Measurements from ENCODE around the gene ALDH1L1. TPM values are rescaled to one million over a fixed set of nuclear protein-coding genes. Genes with fewer than 3 reads are reported as not detected.

Gene ALDH1L1
- total RNA-seq, 1 experiment from 2014 or later = not detected

DNA sequence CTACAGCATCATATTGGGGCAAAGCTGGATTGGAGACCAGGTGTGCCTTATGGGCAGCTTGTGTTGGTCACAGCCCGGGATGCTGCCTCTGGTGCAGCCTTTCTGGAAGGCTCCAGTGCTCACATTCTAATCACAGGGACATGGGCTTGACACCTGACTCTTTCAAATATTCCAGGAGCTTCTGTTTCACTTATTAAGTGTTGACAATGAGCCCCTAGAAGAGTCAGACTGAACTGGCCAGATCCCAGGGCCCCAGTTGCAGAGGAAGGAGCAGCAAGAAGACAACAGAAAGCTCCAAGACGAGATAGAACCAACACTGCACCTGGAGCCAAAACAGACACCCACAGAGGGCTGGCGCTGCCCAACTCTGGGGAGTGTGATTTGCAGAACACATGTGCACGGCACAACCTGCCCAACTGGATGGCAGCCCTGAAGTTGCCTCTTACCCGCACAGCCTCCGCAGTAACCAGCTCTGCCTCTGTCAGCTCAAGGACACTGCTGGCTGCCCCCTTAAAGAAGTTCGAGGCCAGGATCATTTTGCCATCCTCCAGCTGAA, 30.3 kb downstream of the ALDH1L1 start:
- Histone ChIP-seq H3K9me3 (ENCODE audit: low read length) (no peaks in the 10 kb centered on the region), H2AFZ (ENCODE audit: low read length) (no peak overlapping the region), H3K9me2 (replicated peaks; ENCODE audit: low read length) (no peaks in the 10 kb centered on the region), H3K79me2 (ENCODE audit: low read length) (no peaks in the 10 kb centered on the region), H3K27me3 (ENCODE audit: low read length) (peaks cover 4% of the 10 kb centered on the region; the same call in 1 of the 2 replicates), H3K27ac (ENCODE audit: low read length) (no peak overlapping the region), H4K20me1 (ENCODE audit: low read length) (no peaks in the 10 kb centered on the region), H3K4me2 (ENCODE audit: low read length) (no peak overlapping the region), H3K4me1 (ENCODE audit: insufficient read depth, low read length) (no peaks in the 10 kb centered on the region), H3K9ac (ENCODE audit: low read length) (no peak overlapping the region), H3F3A (ENCODE audit: low read length, unreplicated experiment) (no peaks in the 10 kb centered on the region), H3K36me3 (ENCODE audit: low read depth, low read length) (no peaks in the 10 kb centered on the region), H3K4me3 (ENCODE audit: low read length) (no peak overlapping the region)
- CTCF ChIA-PET = no interaction called here
- DNase-seq (no peak), ATAC-seq (no peak)
- TF ChIP-seq EZH2 (IDR thresholded peaks at IDR 0.05; ENCODE audit: low read length, unreplicated experiment) = no peak
- TF ChIP-seq EZH2phosphoT487 (IDR thresholded peaks at IDR 0.05; ENCODE audit: borderline replicate concordance, low read length) = no peak
- TF ChIP-seq, protein P1, sequence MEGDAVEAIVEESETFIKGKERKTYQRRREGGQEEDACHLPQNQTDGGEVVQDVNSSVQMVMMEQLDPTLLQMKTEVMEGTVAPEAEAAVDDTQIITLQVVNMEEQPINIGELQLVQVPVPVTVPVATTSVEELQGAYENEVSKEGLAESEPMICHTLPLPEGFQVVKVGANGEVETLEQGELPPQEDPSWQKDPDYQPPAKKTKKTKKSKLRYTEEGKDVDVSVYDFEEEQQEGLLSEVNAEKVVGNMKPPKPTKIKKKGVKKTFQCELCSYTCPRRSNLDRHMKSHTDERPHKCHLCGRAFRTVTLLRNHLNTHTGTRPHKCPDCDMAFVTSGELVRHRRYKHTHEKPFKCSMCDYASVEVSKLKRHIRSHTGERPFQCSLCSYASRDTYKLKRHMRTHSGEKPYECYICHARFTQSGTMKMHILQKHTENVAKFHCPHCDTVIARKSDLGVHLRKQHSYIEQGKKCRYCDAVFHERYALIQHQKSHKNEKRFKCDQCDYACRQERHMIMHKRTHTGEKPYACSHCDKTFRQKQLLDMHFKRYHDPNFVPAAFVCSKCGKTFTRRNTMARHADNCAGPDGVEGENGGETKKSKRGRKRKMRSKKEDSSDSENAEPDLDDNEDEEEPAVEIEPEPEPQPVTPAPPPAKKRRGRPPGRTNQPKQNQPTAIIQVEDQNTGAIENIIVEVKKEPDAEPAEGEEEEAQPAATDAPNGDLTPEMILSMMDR (conservative IDR thresholded peaks at IDR 0.05; ENCODE audit: low read depth, low read length) = no peak
- POLR2A ChIA-PET (ENCODE audit: unreplicated experiment) = no interaction called here
- intact Hi-C loops (cut with micrococcal nuclease) = no loop called here
- BruUV-seq (replicated peaks) = no TSS peak

DNA sequence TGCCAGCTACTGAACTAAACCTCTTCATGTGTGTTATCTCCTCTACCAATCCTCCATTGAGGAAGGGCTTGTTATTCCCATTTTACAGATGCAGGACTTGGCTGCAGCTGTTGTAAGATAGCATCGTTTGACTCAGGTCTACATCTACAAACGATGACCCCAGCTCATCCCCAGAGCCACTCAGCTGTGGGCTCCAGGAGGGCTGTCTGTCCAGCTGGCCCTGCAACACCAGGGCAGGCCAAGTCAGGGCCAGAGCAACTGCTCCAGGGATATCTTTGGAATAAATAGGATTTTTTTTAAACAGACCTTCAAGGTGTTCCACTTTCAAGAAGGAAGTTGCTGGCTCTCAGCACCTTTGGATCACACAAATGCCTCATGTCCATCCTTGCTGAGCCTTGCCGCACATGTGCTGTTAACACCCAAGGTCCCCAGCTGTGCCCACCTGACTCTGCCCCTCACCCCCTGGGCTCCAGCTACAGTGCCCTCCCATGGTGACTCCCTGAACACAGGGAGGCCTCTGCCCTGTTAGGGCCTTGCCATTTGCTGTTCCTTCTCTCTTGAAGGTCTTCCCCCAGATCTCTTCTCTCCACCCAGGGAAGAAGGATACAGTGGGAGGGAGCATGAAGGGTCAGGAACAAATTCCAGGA, 31.0 kb downstream of the ALDH1L1 start:
- Histone ChIP-seq H3F3A (ENCODE audit: low read length, unreplicated experiment) (no peaks in the 10 kb centered on the region), H3K79me2 (ENCODE audit: low read length) (no peaks in the 10 kb centered on the region), H3K27ac (ENCODE audit: low read length) (no peak overlapping the region), H3K9me2 (replicated peaks; ENCODE audit: low read length) (no peaks in the 10 kb centered on the region), H3K4me2 (ENCODE audit: low read length) (no peak overlapping the region), H3K9me3 (ENCODE audit: low read length) (no peaks in the 10 kb centered on the region), H3K9ac (ENCODE audit: low read length) (no peak overlapping the region), H3K4me1 (ENCODE audit: insufficient read depth, low read length) (no peaks in the 10 kb centered on the region), H3K27me3 (ENCODE audit: low read length) (peaks cover 10% of the 10 kb centered on the region; the same call in 1 of the 2 replicates), H2AFZ (ENCODE audit: low read length) (no peak overlapping the region), H3K36me3 (ENCODE audit: low read depth, low read length) (no peaks in the 10 kb centered on the region), H3K4me3 (ENCODE audit: low read length) (no peak overlapping the region), H4K20me1 (ENCODE audit: low read length) (no peaks in the 10 kb centered on the region)
- POLR2A ChIA-PET (ENCODE audit: unreplicated experiment) = no interaction called here
- no peak for TF ChIP-seq EZH2 (IDR thresholded peaks at IDR 0.05; ENCODE audit: low read length, unreplicated experiment)
- TF ChIP-seq, protein P1 (conservative IDR thresholded peaks at IDR 0.05; ENCODE audit: low read depth, low read length) = no peak
- TF ChIP-seq EZH2phosphoT487 (IDR thresholded peaks at IDR 0.05; ENCODE audit: borderline replicate concordance, low read length) = no peak
- BruUV-seq (replicated peaks) = no TSS peak
- DNase-seq = no peak
- intact Hi-C loops (cut with micrococcal nuclease) = no loop called here
- CTCF ChIA-PET = no interaction called here
- ATAC-seq = no peak

Data from PC-3 (cell line).